ENCODE data around the gene ECI2. TPM values are rescaled to one million over a fixed set of nuclear protein-coding genes. Genes with fewer than 3 reads are reported as not detected.

Gene ECI2
- total and polyA plus RNA-seq, 2 of the 13 experiments (the other 11 are each of a cell fraction or from before 2014, with no cell fraction given): 78.5 to 228 TPM

GRCh38 chr6:4107873-4108272 lies 27.5 kb downstream of the ECI2 start:
- Histone ChIP-seq H3K36me3 (replicated peaks in 1 of 2; ENCODE audit: control insufficient read depth in 1 of 2, insufficient read depth in 2 of 2, low read length in 2 of 2) (no peaks in the 10 kb centered on the region), H3K27ac (ENCODE audit: extremely low read length, insufficient read depth, low read length) (no peak overlapping the region), H3K79me2 (ENCODE audit: insufficient read depth, low read length) (no peaks in the 10 kb centered on the region), H2AFZ (ENCODE audit: low read length) (peak overlapping the region; percentile 13), H3K27me3 (ENCODE audit: control insufficient read depth in 1 of 2, insufficient read depth in 2 of 2, low read length in 2 of 2) (no peaks in the 10 kb centered on the region), H3K4me1 (ENCODE audit: insufficient read depth, low read length) (peaks cover 78% of the 10 kb centered on the region), H4K20me1 (ENCODE audit: insufficient read depth, low read length) (no peaks in the 10 kb centered on the region), H3K9me3 (ENCODE audit: low read length) (no peaks in the 10 kb centered on the region), H3K9ac (ENCODE audit: insufficient read depth, low read depth, low read length) (no peak overlapping the region), H3K4me3 (replicated peaks in 1 of 3; ENCODE audit: insufficient read depth in 1 of 3, low read depth in 2 of 3, low read length in 3 of 3) (0 out of 6 replicates have a peak overlapping the region, but pooled peaks of 1 of the 3 experiments have one; percentile 8), H3K4me2 (ENCODE audit: low read depth, low read length) (no peak overlapping the region)
- POLR2A ChIA-PET: no interaction called here
- peak; percentile 62 to 72 for TF ChIP-seq MAFK (conservative IDR thresholded peaks at IDR 0.05 in 1 of 2, IDR thresholded peaks at IDR 0.05 in 1 of 2; ENCODE audit: low read length in 2 of 2)
- no peak for TF ChIP-seq IKZF4 (CRISPR knock-in tag; IDR thresholded peaks at IDR 0.05; ENCODE audit: borderline replicate concordance, low read depth, not compliant biosample characterization)
- TF ChIP-seq MAFF (IDR thresholded peaks at IDR 0.05; ENCODE audit: low read depth, low read length): peak; percentile 44
- intact Hi-C loops (cut with micrococcal nuclease; ENCODE audit: unreplicated experiment): loop anchor here (2.0 kb wide), 1 partner anchor 41 kb away; no protein-coding TSS in a partner anchor
- in situ Hi-C loops (cut with HindIII; ENCODE audit: extremely low pct_ligation_motif_present, low pct_unique_long_range_greater_than_20kb): no loop called here
- ATAC-seq (peak; percentile 37; the same call in 1 of the 3 replicates), DNase-seq (ENCODE audit: low spot score) (peak; percentile 24), FAIRE-seq (peak; percentile 28)
- CTCF ChIA-PET (ENCODE audit: low intra/inter-chr PET ratio, low total read pairs): no interaction called here
- 26% methylated on average over 2 of the region's 2 CpGs for WGBS (ENCODE audit: low lambda C conversion rate)
- no TSS peak for BruUV-seq (replicated peaks)

- ChIA-PET POLR2A (no interaction called here), CTCF (ENCODE audit: low intra/inter-chr PET ratio, low total read pairs) (no interaction called here)
- peak overlapping the region in 1 of 3 experiments; percentile 14; a peak in 2 of 6 replicates for H3K4me3 ChIP-seq (replicated peaks in 1 of 3; ENCODE audit: insufficient read depth in 1 of 3, low read depth in 2 of 3, low read length in 3 of 3)
- peak overlapping the region; percentile 55 for H3K4me2 ChIP-seq (ENCODE audit: low read depth, low read length)
- no peaks in the 10 kb centered on the region for H3K36me3 ChIP-seq (replicated peaks in 1 of 2; ENCODE audit: control insufficient read depth in 1 of 2, insufficient read depth in 2 of 2, low read length in 2 of 2)
- in situ Hi-C loops (cut with HindIII; ENCODE audit: extremely low pct_ligation_motif_present, low pct_unique_long_range_greater_than_20kb): no loop called here
- H3K27me3 ChIP-seq (ENCODE audit: control insufficient read depth in 1 of 2, insufficient read depth in 2 of 2, low read length in 2 of 2): no peaks in the 10 kb centered on the region
- no peaks in the 10 kb centered on the region for H3K79me2 ChIP-seq (ENCODE audit: insufficient read depth, low read length)
- peak; percentile 64 for ATAC-seq
- peak overlapping the region; percentile 28 for H2AFZ ChIP-seq (ENCODE audit: low read length)
- H3K4me1 ChIP-seq (ENCODE audit: insufficient read depth, low read length): peaks cover 96% of the 10 kb centered on the region
- no TSS peak for BruUV-seq (replicated peaks)
- no peak overlapping the region for H3K9ac ChIP-seq (ENCODE audit: insufficient read depth, low read depth, low read length)
- 31% methylated on average over 4 of the region's 4 CpGs for WGBS (ENCODE audit: low lambda C conversion rate)
- intact Hi-C loops (cut with micrococcal nuclease; ENCODE audit: unreplicated experiment): loop anchor here (2.0 kb wide), 1 partner anchor 39 kb away; no protein-coding TSS in a partner anchor
- peak; percentile 50 for DNase-seq (ENCODE audit: low spot score)
- peak; percentile 40 for FAIRE-seq
- peak overlapping the region; percentile 58 for H3K27ac ChIP-seq (ENCODE audit: extremely low read length, insufficient read depth, low read length)
- no peaks in the 10 kb centered on the region for H4K20me1 ChIP-seq (ENCODE audit: insufficient read depth, low read length)
- H3K9me3 ChIP-seq (ENCODE audit: low read length): no peaks in the 10 kb centered on the region
- TF ChIP-seq BCLAF1 (IDR thresholded peaks at IDR 0.05) (no peak), MED13 (CRISPR knock-in tag; IDR thresholded peaks at IDR 0.05) (no peak), AFF4 (CRISPR knock-in tag; IDR thresholded peaks at IDR 0.05) (no peak), WIZ (CRISPR knock-in tag; IDR thresholded peaks at IDR 0.05) (no peak), NFRKB (IDR thresholded peaks at IDR 0.05) (no peak), MATR3 (CRISPR knock-in tag; IDR thresholded peaks at IDR 0.05) (no peak), FOXO4 (CRISPR knock-in tag; conservative IDR thresholded peaks at IDR 0.05) (no peak)
Observed at GRCh38 chr6:4105980-4106536, 29.3 kb downstream of the ECI2 start.

Measured in HepG2 (cell line).